ENCODE results near the gene WSB1. TPM values are rescaled to one million over a fixed set of nuclear protein-coding genes. Genes with fewer than 3 reads are reported as not detected.

Gene WSB1
- total and polyA plus RNA-seq, 4 donors: 26.6 to 86.2 (median 45.8) TPM

DNA sequence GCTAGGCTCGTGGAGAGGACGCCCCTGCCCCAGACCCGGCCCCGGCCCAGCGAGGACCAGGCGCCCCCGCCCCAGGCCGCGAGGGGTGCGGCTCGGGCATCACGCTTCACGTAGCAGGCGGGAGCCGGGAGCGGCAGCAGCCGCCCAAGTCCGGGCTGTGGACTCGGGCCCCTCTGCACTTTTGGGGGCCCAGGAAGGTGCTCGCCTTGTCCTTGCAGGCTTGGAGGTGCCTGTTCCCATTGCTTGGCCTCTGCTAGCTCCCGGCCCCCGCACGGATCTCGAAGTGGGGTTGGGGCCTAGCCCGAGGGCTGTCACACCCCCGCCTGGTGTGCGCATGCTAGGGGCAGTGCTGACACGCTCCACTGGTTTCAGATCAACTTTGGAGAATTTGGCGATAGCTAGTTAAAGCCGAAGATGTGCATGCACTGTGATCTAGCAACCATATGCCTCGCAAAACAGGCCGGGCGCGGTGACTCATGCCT is 55.7 kb downstream of the WSB1 start:
- DNase-seq (ENCODE audit: low spot score): no peak
- TF ChIP-seq YY1 (IDR thresholded peaks at IDR 0.05) (no peak), EGR1 (IDR thresholded peaks at IDR 0.05; ENCODE audit: low read depth in 2 of 2) (no peak), JUND (IDR thresholded peaks at IDR 0.05) (no peak), HNF4A (conservative IDR thresholded peaks at IDR 0.05) (no peak), FOXA2 (IDR thresholded peaks at IDR 0.05) (no peak), SP1 (IDR thresholded peaks at IDR 0.05) (no peak), RAD21 (IDR thresholded peaks at IDR 0.05) (no peak), NR2F2 (IDR thresholded peaks at IDR 0.05) (no peak), TAF1 (conservative IDR thresholded peaks at IDR 0.05) (no peak), HNF4G (IDR thresholded peaks at IDR 0.05) (no peak), FOXA1 (IDR thresholded peaks at IDR 0.05) (no peak), RXRA (IDR thresholded peaks at IDR 0.05) (no peak), GABPA (IDR thresholded peaks at IDR 0.05 in 1 of 2, conservative IDR thresholded peaks at IDR 0.05 in 1 of 2) (no peak)
- TF ChIP-seq, protein P1, sequence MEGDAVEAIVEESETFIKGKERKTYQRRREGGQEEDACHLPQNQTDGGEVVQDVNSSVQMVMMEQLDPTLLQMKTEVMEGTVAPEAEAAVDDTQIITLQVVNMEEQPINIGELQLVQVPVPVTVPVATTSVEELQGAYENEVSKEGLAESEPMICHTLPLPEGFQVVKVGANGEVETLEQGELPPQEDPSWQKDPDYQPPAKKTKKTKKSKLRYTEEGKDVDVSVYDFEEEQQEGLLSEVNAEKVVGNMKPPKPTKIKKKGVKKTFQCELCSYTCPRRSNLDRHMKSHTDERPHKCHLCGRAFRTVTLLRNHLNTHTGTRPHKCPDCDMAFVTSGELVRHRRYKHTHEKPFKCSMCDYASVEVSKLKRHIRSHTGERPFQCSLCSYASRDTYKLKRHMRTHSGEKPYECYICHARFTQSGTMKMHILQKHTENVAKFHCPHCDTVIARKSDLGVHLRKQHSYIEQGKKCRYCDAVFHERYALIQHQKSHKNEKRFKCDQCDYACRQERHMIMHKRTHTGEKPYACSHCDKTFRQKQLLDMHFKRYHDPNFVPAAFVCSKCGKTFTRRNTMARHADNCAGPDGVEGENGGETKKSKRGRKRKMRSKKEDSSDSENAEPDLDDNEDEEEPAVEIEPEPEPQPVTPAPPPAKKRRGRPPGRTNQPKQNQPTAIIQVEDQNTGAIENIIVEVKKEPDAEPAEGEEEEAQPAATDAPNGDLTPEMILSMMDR (IDR thresholded peaks at IDR 0.05; ENCODE audit: low read depth, low read length, missing input control): no peak
- TF ChIP-seq, protein P2, sequence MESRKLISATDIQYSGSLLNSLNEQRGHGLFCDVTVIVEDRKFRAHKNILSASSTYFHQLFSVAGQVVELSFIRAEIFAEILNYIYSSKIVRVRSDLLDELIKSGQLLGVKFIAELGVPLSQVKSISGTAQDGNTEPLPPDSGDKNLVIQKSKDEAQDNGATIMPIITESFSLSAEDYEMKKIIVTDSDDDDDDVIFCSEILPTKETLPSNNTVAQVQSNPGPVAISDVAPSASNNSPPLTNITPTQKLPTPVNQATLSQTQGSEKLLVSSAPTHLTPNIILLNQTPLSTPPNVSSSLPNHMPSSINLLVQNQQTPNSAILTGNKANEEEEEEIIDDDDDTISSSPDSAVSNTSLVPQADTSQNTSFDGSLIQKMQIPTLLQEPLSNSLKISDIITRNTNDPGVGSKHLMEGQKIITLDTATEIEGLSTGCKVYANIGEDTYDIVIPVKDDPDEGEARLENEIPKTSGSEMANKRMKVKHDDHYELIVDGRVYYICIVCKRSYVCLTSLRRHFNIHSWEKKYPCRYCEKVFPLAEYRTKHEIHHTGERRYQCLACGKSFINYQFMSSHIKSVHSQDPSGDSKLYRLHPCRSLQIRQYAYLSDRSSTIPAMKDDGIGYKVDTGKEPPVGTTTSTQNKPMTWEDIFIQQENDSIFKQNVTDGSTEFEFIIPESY (IDR thresholded peaks at IDR 0.05): no peak
- TF ChIP-seq, protein P3, sequence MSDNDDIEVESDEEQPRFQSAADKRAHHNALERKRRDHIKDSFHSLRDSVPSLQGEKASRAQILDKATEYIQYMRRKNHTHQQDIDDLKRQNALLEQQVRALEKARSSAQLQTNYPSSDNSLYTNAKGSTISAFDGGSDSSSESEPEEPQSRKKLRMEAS (IDR thresholded peaks at IDR 0.05): no peak
- TF ChIP-seq, protein P4, sequence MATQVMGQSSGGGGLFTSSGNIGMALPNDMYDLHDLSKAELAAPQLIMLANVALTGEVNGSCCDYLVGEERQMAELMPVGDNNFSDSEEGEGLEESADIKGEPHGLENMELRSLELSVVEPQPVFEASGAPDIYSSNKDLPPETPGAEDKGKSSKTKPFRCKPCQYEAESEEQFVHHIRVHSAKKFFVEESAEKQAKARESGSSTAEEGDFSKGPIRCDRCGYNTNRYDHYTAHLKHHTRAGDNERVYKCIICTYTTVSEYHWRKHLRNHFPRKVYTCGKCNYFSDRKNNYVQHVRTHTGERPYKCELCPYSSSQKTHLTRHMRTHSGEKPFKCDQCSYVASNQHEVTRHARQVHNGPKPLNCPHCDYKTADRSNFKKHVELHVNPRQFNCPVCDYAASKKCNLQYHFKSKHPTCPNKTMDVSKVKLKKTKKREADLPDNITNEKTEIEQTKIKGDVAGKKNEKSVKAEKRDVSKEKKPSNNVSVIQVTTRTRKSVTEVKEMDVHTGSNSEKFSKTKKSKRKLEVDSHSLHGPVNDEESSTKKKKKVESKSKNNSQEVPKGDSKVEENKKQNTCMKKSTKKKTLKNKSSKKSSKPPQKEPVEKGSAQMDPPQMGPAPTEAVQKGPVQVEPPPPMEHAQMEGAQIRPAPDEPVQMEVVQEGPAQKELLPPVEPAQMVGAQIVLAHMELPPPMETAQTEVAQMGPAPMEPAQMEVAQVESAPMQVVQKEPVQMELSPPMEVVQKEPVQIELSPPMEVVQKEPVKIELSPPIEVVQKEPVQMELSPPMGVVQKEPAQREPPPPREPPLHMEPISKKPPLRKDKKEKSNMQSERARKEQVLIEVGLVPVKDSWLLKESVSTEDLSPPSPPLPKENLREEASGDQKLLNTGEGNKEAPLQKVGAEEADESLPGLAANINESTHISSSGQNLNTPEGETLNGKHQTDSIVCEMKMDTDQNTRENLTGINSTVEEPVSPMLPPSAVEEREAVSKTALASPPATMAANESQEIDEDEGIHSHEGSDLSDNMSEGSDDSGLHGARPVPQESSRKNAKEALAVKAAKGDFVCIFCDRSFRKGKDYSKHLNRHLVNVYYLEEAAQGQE (IDR thresholded peaks at IDR 0.05): no peak
- TF ChIP-seq, protein P5, sequence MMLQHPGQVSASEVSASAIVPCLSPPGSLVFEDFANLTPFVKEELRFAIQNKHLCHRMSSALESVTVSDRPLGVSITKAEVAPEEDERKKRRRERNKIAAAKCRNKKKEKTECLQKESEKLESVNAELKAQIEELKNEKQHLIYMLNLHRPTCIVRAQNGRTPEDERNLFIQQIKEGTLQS (IDR thresholded peaks at IDR 0.05): no peak
- H3K27ac ChIP-seq (ENCODE audit: low read depth in 1 of 2, low read length in 2 of 2): peak overlapping the region; percentile 52 to 59
- no peaks in the 10 kb centered on the region for H3K27me3 ChIP-seq (ENCODE audit: control insufficient read depth in 4 of 4, insufficient read depth in 4 of 4, low read length in 3 of 4)
- H3K9me3 ChIP-seq (ENCODE audit: control insufficient read depth in 4 of 4, low read length in 3 of 4): no peaks in the 10 kb centered on the region
- H3K4me1 ChIP-seq (ENCODE audit: control insufficient read depth in 4 of 4, insufficient read depth in 4 of 4, low read length in 3 of 4): peaks cover 5 to 16% (median 6%) of the 10 kb centered on the region in 4 donors
- WGBS: 74% methylated on average over 34 of the region's 34 CpGs
- no peak overlapping the region for H3K9ac ChIP-seq (ENCODE audit: low read depth in 1 of 2, low read length in 2 of 2)
- no peaks in the 10 kb centered on the region for H3K36me3 ChIP-seq (ENCODE audit: control insufficient read depth in 4 of 4, insufficient read depth in 3 of 4, low read depth in 1 of 4, low read length in 3 of 4)
- H3K4me3 ChIP-seq (ENCODE audit: low read depth in 1 of 3, low read length in 3 of 3): peak overlapping the region in 1 of 3 donors; percentile 45

Data from liver (tissue), 9 donors.